ENCODE results near the gene PDE4D. TPM values are rescaled to one million over a fixed set of nuclear protein-coding genes. Genes with fewer than 3 reads are reported as not detected.

PDE4D gene
- total RNA-seq, 1 experiment from 2014 or later: 3.6 TPM

DNA sequence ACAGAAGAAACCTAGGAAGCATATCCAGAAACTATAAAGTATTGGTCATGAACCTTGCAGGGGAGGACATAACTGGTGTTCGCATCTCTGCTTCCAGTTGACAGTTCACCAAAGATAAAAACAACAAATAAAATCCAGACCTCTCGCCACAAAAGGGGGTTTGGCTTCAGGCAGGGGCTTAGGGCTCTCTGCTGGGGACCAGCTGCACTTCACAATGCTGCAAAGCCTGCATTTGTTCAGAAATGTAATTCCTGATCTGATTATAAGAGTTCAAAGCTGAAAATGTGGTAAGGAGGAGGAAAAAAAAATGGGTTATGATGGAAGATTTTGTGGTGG, 79.0 kb downstream of the PDE4D start:
- no peak overlapping the region for H3K27ac ChIP-seq (ENCODE audit: low read length)
- H3F3A ChIP-seq (ENCODE audit: low read length, unreplicated experiment): no peaks in the 10 kb centered on the region
- ChIA-PET POLR2A (ENCODE audit: unreplicated experiment) (no interaction called here), CTCF (no interaction called here)
- no peak overlapping the region for H3K4me3 ChIP-seq (ENCODE audit: low read length)
- H4K20me1 ChIP-seq (ENCODE audit: low read length): no peaks in the 10 kb centered on the region
- ATAC-seq (no peak), DNase-seq (no peak)
- H3K9me3 ChIP-seq (ENCODE audit: low read length): no peaks in the 10 kb centered on the region
- peaks cover 16% of the 10 kb centered on the region for H3K27me3 ChIP-seq (ENCODE audit: low read length)
- no peaks in the 10 kb centered on the region for H3K79me2 ChIP-seq (ENCODE audit: low read length)
- intact Hi-C loops (cut with micrococcal nuclease): loop anchor here (2.0 to 5.0 kb wide), 2 partner anchors 568 to 833 kb away; no protein-coding TSS in a partner anchor
- H3K9ac ChIP-seq (ENCODE audit: low read length): no peak overlapping the region
- no peaks in the 10 kb centered on the region; the same call in 1 of the 2 replicates for H3K36me3 ChIP-seq (ENCODE audit: low read depth, low read length)
- H3K9me2 ChIP-seq (replicated peaks; ENCODE audit: low read length): no peaks in the 10 kb centered on the region
- TF ChIP-seq EZH2phosphoT487 (IDR thresholded peaks at IDR 0.05; ENCODE audit: borderline replicate concordance, low read length): no peak
- no peak for TF ChIP-seq CTCF (conservative IDR thresholded peaks at IDR 0.05; ENCODE audit: low read depth, low read length)
- TF ChIP-seq EZH2 (IDR thresholded peaks at IDR 0.05; ENCODE audit: low read length, unreplicated experiment): no peak
- no TSS peak for BruUV-seq (replicated peaks)
- no peaks in the 10 kb centered on the region for H3K4me1 ChIP-seq (ENCODE audit: insufficient read depth, low read length)
- H3K4me2 ChIP-seq (ENCODE audit: low read length): no peak overlapping the region
- no peak overlapping the region for H2AFZ ChIP-seq (ENCODE audit: low read length)

GRCh38 chr5:59813761-59814536, 79.6 kb downstream of the PDE4D start:
- no peaks in the 10 kb centered on the region for H3K9me2 ChIP-seq (replicated peaks; ENCODE audit: low read length)
- H3K36me3 ChIP-seq (ENCODE audit: low read depth, low read length): no peaks in the 10 kb centered on the region; the same call in 1 of the 2 replicates
- no peaks in the 10 kb centered on the region for H3K9me3 ChIP-seq (ENCODE audit: low read length)
- ChIA-PET CTCF (no interaction called here), POLR2A (ENCODE audit: unreplicated experiment) (no interaction called here)
- no peaks in the 10 kb centered on the region for H3K79me2 ChIP-seq (ENCODE audit: low read length)
- BruUV-seq (replicated peaks): no TSS peak
- TF ChIP-seq EZH2 (IDR thresholded peaks at IDR 0.05; ENCODE audit: low read length, unreplicated experiment) (no peak), CTCF (conservative IDR thresholded peaks at IDR 0.05; ENCODE audit: low read depth, low read length) (peak; percentile 73)
- H3K4me1 ChIP-seq (ENCODE audit: insufficient read depth, low read length): no peaks in the 10 kb centered on the region
- peak; percentile 58; the same call in 1 of the 2 replicates for ATAC-seq
- no peak overlapping the region for H3K9ac ChIP-seq (ENCODE audit: low read length)
- intact Hi-C loops (cut with micrococcal nuclease): loop anchor here (1.0 to 5.0 kb wide), 4 partner anchors 347 to 833 kb away; no protein-coding TSS in a partner anchor
- H3K4me2 ChIP-seq (ENCODE audit: low read length): no peak overlapping the region
- no peak overlapping the region for H2AFZ ChIP-seq (ENCODE audit: low read length)
- H3K27me3 ChIP-seq (ENCODE audit: low read length): peaks cover 14% of the 10 kb centered on the region
- no peak overlapping the region for H3K27ac ChIP-seq (ENCODE audit: low read length)
- no peak overlapping the region for H3K4me3 ChIP-seq (ENCODE audit: low read length)
- H3F3A ChIP-seq (ENCODE audit: low read length, unreplicated experiment): no peaks in the 10 kb centered on the region
- peak; percentile 66 for DNase-seq
- no peaks in the 10 kb centered on the region for H4K20me1 ChIP-seq (ENCODE audit: low read length)

GRCh38 chr5:59810041-59810440, 83.5 kb downstream of the PDE4D start:
- CTCF ChIA-PET: no interaction called here
- ATAC-seq: peak; percentile 69
- peak; percentile 55 for DNase-seq
- H3K27me3 ChIP-seq (ENCODE audit: low read length): peaks cover 7% of the 10 kb centered on the region; the same call in 1 of the 2 replicates
- no peaks in the 10 kb centered on the region for H3K4me1 ChIP-seq (ENCODE audit: insufficient read depth, low read length)
- H3K9ac ChIP-seq (ENCODE audit: low read length): no peak overlapping the region
- no peaks in the 10 kb centered on the region; the same call in 1 of the 2 replicates for H3K36me3 ChIP-seq (ENCODE audit: low read depth, low read length)
- no peaks in the 10 kb centered on the region for H3K9me2 ChIP-seq (replicated peaks; ENCODE audit: low read length)
- H3K79me2 ChIP-seq (ENCODE audit: low read length): no peaks in the 10 kb centered on the region
- H4K20me1 ChIP-seq (ENCODE audit: low read length): no peaks in the 10 kb centered on the region
- H3K4me2 ChIP-seq (ENCODE audit: low read length): peak overlapping the region; percentile 73
- no TSS peak for BruUV-seq (replicated peaks)
- H2AFZ ChIP-seq (ENCODE audit: low read length): peak overlapping the region; percentile 56
- POLR2A ChIA-PET (ENCODE audit: unreplicated experiment): no interaction called here
- H3K4me3 ChIP-seq (ENCODE audit: low read length): peak overlapping the region; percentile 45
- TF ChIP-seq CTCF (conservative IDR thresholded peaks at IDR 0.05; ENCODE audit: low read depth, low read length) (peak; percentile 82), EZH2 (IDR thresholded peaks at IDR 0.05; ENCODE audit: low read length, unreplicated experiment) (no peak)
- no peak overlapping the region for H3K27ac ChIP-seq (ENCODE audit: low read length)
- H3K9me3 ChIP-seq (ENCODE audit: low read length): no peaks in the 10 kb centered on the region
- intact Hi-C loops (cut with micrococcal nuclease): loop anchor here (2.0 to 5.0 kb wide), 2 partner anchors 837 to 859 kb away; no protein-coding TSS in a partner anchor
- H3F3A ChIP-seq (ENCODE audit: low read length, unreplicated experiment): no peaks in the 10 kb centered on the region
